GM10266 (cell line): Measurements from ENCODE around the gene DPP4.

ENCODE experiments used
- DNase-seq: peaks from one replicate; pipeline ENCODE4 v3.0.0; 2012; ENCODE audit errors: extremely low spot score
- CTCF ChIP-seq: IDR thresholded peaks from 2 replicates; pipeline ENCODE4 v1.5.1; 2012; ENCODE audit warnings: mild to moderate bottlenecking, low read depth; ENCODE audit not compliant: control insufficient read depth, insufficient read depth; ENCODE audit errors: missing control alignments

Gene DPP4

GRCh38 chr2:162030363-162031190 is 43.4 kb downstream of the DPP4 start:
- no peak for TF ChIP-seq CTCF

GRCh38 chr2:162029287-162029901 is 44.6 kb downstream of the DPP4 start:
- TF ChIP-seq CTCF, result no peak
- DNase-seq, result no peak

More at GRCh38 chr2:162030363-162031190, 43.4 kb downstream of the DPP4 start:
- DNase-seq, result no peak

GRCh38 chr2:162028511-162028910 is 45.5 kb downstream of the DPP4 start:
- no peak for DNase-seq
- TF ChIP-seq CTCF, result no peak

DNA sequence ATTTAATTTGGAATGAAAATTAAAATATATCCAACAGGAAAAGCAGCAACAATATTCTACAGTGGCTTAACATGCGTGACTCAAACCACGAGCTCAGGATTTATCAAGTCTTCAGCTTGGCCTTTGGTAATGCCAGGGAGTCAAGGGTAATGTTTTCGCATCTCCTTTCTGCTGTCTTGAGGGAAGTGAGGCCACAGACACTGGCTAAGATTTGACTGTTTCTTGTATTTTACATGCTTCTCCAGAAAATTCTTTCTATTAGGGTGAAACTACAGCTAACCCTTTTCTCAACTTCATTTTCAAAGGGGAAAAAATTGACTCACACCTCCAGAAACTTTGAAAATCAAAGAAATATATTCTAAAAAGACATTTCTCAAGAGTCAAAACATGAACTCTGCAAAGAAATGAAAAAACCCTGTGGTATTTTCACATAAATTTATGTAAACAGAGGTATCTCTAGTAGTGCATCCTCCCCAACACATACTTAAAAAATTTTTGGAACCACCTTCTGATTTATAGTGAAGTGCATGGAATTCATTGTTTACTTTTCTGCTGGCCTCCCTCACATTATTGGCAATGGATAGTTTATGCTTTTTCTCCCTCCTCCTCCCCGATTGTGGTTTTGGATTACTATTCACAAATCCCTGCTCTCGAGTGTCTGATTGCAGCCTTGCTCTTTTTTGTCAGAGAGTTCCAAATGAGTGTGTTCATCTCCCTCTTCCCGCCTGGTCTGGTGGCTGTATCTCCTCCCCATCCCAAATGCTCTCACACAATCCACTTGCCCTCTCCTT is 48.7 kb downstream of the DPP4 start:
- no peak for DNase-seq
- TF ChIP-seq CTCF, result no peak

- no peak for TF ChIP-seq CTCF
- DNase-seq, result no peak
Observed at GRCh38 chr2:162022290-162022945, 51.6 kb downstream of the DPP4 start.

DNA sequence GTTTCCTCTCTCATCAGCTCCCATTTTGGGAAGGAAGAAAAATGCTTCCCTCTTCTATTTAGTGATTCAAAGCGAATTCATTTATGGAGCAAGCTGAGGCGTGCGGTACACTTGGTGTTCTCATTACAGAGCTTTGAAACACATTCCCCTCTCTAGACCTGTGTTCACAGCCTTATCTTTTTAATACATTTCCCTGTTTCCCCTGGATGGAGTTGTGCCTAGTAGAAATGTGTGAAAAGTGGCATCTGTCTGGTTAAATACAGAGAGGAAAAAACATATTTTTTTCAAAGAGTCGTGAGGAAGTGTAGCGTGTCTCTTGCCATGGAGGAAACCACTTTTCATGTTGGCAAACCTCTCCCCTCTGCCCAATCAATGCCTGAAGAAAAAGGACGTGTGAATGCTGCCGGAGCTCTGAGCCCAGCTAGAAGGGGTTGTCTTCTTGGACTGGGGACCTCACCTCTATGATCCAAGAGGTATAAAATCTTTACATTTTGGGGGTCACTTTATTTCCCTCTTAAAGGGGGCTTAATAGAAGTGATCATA is 52.4 kb downstream of the DPP4 start:
- no peak for TF ChIP-seq CTCF

More for the DNA sequence above, 52.4 kb downstream of the DPP4 start:
- no peak for DNase-seq
